HG03460 (cell line): ENCODE measurements around the gene UGT1A10.

ENCODE experiments used
- ATAC-seq: cut with Tn5 transposase; IDR thresholded peaks from one replicate; pipeline ENCODE4 v1.9.1; 2021; ENCODE audit not compliant: unreplicated experiment

UGT1A10 gene

GRCh38 chr2:233819884-233820773 lies 183.9 kb downstream of the UGT1A10 start:
- ATAC-seq, result no peak

- no peak for ATAC-seq
Observed at GRCh38 chr2:233820774-233821105, 184.5 kb downstream of the UGT1A10 start.

GRCh38 chr2:233821196-233821595 lies 184.9 kb downstream of the UGT1A10 start:
- no peak for ATAC-seq

GRCh38 chr2:233821709-233822100 lies 185.5 kb downstream of the UGT1A10 start:
- ATAC-seq, result no peak

GRCh38 chr2:233822101-233822771 lies 186.0 kb downstream of the UGT1A10 start:
- ATAC-seq, result no peak
